ENCODE results near the gene GUCY2C.
"Not testable (repeated sequence)": the region's sequence is repeated elsewhere in the genome, so short reads cannot be mapped to it uniquely, and the experiment has no call there.

Gene GUCY2C

GRCh38 chr12:14694145-14694714, 2.2 kb downstream of the GUCY2C start:
- no peak overlapping the region for H3K4me3 ChIP-seq (ENCODE audit: low read depth, low read length)
- no peak for DNase-seq
- no peaks in the 10 kb centered on the region for H3K9me3 ChIP-seq (ENCODE audit: severe bottlenecking)
- H3K27me3 ChIP-seq (ENCODE audit: insufficient read depth, low read depth, severe bottlenecking) = no peaks in the 10 kb centered on the region
- H3K27ac ChIP-seq = no peak overlapping the region
- no peak for TF ChIP-seq CTCF (IDR thresholded peaks at IDR 0.05; ENCODE audit: low read depth, low read length)
- no peaks in the 10 kb centered on the region for H3K36me3 ChIP-seq

DNA sequence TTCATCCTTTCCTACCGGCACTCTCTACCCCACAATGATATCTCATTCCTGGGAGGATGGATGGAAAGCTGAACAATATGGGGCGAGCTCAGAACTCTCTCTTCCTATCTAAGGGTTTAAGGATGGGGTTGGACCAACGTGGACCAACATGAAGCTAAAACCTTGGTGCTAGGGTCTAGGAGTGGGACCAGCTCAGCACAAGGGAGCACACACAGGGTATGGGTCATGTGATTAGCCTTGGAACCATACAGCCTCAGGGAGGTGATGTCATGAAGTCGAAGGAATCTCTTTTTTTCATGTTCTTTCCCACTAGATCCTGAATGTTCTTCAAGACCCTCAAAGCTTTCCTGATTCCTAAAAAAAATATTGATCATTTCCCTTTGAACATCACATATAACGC, 3.3 kb downstream of the GUCY2C start:
- no peak for DNase-seq
- H3K4me3 ChIP-seq (ENCODE audit: low read depth, low read length) = no peak overlapping the region
- no peak overlapping the region for H3K27ac ChIP-seq
- no peaks in the 10 kb centered on the region for H3K36me3 ChIP-seq
- H3K9me3 ChIP-seq (ENCODE audit: severe bottlenecking) = no peaks in the 10 kb centered on the region
- H3K27me3 ChIP-seq (ENCODE audit: insufficient read depth, low read depth, severe bottlenecking) = no peaks in the 10 kb centered on the region
- no peak for TF ChIP-seq CTCF (IDR thresholded peaks at IDR 0.05; ENCODE audit: low read depth, low read length)

- no peak for DNase-seq
- H3K27me3 ChIP-seq (ENCODE audit: insufficient read depth, low read depth, severe bottlenecking) = no peaks in the 10 kb centered on the region
These were observed 4.8 kb downstream of the GUCY2C start for GRCh38 chr12:14691560-14691959.

DNA sequence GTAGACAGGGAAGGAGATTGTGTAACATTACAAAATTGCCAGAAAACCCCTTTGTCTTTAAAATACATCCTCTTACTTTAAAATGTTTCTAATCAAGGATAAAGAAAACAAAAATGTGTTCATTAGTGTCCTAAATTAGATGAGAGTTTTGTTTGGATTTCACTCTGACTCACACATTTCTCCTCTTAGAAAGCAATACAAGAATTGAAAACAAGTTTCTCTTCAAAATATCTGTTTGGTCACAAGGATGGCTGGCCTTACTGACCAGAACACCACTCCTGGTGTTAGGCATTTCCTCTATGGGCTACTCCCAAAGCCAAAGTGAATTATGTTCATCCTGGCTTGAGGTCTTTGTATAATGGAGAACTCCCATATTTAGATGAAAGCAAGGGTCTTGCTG, 6.4 kb downstream of the GUCY2C start:
- H3K27me3 ChIP-seq (ENCODE audit: insufficient read depth, low read depth, severe bottlenecking) = no peaks in the 10 kb centered on the region
- no peak overlapping the region for H3K4me3 ChIP-seq (ENCODE audit: low read depth, low read length)
- no peaks in the 10 kb centered on the region for H3K36me3 ChIP-seq
- no peak for TF ChIP-seq CTCF (IDR thresholded peaks at IDR 0.05; ENCODE audit: low read depth, low read length)
- H3K27ac ChIP-seq = no peak overlapping the region
- H3K9me3 ChIP-seq (ENCODE audit: severe bottlenecking) = no peaks in the 10 kb centered on the region
- no peak for DNase-seq

More at GRCh38 chr12:14691560-14691959, 4.8 kb downstream of the GUCY2C start:
- no peak for TF ChIP-seq CTCF (IDR thresholded peaks at IDR 0.05; ENCODE audit: low read depth, low read length)
- H3K36me3 ChIP-seq = no peaks in the 10 kb centered on the region
- H3K9me3 ChIP-seq (ENCODE audit: severe bottlenecking) = no peaks in the 10 kb centered on the region
- no peak overlapping the region for H3K4me3 ChIP-seq (ENCODE audit: low read depth, low read length)
- no peak overlapping the region for H3K27ac ChIP-seq

DNA sequence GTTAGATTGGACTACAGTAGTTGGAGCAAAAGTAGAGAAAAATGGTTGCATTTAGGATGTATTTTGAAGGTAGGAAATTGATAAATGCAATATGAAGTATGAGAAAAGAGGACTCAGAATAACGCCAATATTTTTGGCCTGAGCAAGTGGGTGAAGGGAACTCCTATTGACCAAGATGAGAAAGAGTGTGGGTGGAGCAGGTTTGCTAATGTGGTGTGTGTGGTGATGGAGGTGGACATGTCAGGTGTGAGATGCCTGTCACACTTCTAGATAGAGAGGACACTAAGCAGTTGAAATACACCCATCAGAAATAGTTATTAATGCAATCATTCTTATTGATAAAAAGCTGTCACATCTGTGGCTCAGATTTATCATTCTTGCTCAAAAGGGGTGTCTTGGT, 7.3 kb downstream of the GUCY2C start:
- H3K9me3 ChIP-seq (ENCODE audit: severe bottlenecking) = no peaks in the 10 kb centered on the region
- DNase-seq = no peak
- TF ChIP-seq CTCF (IDR thresholded peaks at IDR 0.05; ENCODE audit: low read depth, low read length) = no peak
- H3K27ac ChIP-seq = no peak overlapping the region
- no peaks in the 10 kb centered on the region for H3K36me3 ChIP-seq
- H3K4me3 ChIP-seq (ENCODE audit: low read depth, low read length) = no peak overlapping the region
- H3K27me3 ChIP-seq (ENCODE audit: insufficient read depth, low read depth, severe bottlenecking) = no peaks in the 10 kb centered on the region

GRCh38 chr12:14682231-14682630, 14.2 kb downstream of the GUCY2C start:
- not testable (repeated sequence) for DNase-seq; H3K4me3 ChIP-seq (ENCODE audit: low read depth, low read length); H3K9me3 ChIP-seq (ENCODE audit: severe bottlenecking); H3K27ac ChIP-seq; H3K36me3 ChIP-seq; H3K27me3 ChIP-seq (ENCODE audit: insufficient read depth, low read depth, severe bottlenecking)
